Hippocampal formation (tissue), 2 donors: ENCODE data around the gene SUN2.

Experiments used
- DNase-seq, 2 donors: peaks; one replicate each; lab custom pipeline; 2025; lab: John Stamatoyannopoulos, UW

Gene SUN2

GRCh38 chr22:38777087-38777671, 21.4 kb upstream of the SUN2 start:
- DNase-seq = peak in 1 of 2 donors; percentile 53

DNA sequence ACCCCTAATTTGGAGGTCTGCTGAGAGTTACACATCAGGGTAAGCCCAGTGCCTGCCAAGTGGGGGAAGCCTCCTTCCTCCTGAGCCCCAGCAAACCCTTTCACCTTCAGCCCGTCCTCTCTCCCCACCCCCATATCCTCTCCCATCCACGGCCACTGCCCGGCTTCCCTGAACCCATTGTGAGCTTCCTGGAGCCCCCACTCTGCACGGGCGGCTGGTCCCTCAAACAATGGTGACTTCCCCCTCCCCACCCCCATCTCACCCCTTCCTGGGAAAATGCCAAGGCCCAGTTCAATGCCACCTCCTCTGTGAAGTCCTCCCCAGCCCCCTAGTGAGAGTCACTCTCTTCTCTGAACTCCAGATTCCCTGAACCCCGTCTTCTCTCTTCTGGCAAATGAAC, 20.3 kb upstream of the SUN2 start:
- no peak for DNase-seq

- no peak for DNase-seq
Observed at GRCh38 chr22:38775656-38776055, 19.9 kb upstream of the SUN2 start.

DNA sequence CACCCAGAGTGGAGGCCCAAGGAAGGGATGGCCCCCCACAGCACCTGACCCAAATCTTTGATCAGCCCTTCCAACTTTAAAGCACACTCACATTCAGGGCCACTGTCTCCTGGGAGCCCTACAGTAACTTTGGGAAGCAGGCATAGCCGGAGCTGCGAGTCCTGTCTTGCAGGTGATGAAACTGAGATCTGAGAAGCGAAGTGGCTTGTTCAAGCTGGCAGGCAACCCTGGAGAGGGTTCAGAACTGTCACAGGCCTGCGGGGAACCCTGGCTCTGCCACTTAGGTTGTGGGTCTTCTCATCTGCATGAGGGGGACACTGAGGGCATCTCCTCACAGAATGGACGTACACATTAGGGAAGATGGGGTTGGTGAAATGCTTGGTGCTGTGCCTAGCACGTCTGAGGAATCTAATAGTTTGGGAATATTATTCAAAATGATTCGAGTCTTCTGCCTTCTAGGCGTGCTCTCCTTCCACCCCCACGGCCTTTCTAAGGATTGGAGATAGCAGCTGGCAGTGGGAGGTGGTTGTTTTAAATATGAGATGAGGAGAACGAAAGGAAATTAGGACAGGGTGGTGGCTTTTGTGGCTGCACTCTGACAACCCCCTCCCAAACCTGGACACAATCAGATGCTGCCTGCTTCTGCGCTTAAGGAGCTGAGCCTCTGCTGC, 18.8 kb upstream of the SUN2 start:
- DNase-seq = no peak

- DNase-seq = no peak
Observed at GRCh38 chr22:38773363-38773946, 17.7 kb upstream of the SUN2 start.

DNA sequence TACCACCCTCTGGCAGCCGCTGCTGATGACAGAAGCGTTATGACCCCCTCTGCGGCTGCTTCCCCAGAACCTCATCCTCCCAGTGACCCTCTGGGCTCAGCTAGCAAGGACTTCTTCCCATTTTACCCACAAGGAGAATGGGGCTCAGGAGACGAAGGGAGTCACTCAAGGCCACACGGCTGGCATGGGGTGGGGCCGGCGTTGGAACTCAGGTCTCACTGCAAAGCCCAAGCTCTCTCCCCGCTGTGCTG, 16.8 kb upstream of the SUN2 start:
- DNase-seq = no peak

- no peak for DNase-seq
Observed at GRCh38 chr22:38770257-38770949, 14.6 kb upstream of the SUN2 start.

- DNase-seq = no peak
Observed at GRCh38 chr22:38768036-38768435, 12.2 kb upstream of the SUN2 start.

DNA sequence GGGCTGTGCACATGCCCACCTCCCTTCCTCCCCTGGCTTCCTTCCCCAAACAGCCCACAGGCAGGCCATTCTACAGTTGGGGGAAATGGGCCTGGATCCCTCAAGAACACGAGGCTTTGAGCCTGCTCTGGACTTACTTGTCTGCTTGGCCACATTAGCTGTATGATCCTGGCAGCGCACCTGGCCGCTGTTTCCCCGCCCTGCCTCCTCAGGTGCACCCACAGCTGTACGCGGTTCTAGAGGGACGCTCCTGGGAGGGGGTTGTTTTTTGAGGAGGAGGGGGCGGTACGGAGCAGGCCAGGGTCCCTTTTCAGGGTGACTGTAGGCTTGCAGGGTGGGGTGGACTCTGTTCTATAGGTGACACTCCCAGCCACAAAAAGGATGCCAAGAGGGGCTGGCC, 11.5 kb upstream of the SUN2 start:
- no peak for DNase-seq

DNA sequence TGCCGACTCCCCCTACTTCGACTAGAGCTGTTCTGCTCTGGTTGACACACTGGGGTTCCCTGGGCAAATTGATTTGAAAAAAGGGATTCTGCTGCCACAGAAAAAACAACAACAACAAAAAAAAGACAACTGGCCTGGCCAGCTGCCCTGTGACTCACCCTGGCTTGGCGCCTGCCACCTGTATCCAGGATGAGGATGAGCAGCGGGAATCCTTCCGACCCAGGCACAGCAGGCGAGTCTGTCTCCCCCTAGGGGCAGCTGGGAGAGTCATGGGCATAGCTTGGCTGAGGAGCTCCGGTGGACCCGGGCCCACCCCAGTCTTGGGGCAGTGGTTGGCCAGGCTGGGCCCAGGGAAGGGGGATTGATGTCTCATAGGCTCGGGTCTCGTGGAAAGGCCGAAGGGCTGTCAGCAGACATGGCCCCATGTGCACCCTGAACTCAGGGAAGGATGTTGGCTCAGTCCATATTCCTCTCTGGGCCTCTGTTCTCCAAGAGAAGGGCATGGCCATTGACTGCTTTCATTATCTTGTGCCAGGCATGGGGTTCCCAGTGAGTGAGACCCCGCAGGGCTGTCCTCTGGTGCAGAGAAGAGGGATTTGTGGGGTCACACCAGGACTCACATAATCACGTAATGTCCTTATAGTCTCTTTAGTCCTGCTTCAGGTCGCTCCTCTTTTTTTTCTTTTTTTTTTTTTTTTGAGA, 10.4 kb upstream of the SUN2 start:
- peak; percentile 47 to 72 for DNase-seq

DNA sequence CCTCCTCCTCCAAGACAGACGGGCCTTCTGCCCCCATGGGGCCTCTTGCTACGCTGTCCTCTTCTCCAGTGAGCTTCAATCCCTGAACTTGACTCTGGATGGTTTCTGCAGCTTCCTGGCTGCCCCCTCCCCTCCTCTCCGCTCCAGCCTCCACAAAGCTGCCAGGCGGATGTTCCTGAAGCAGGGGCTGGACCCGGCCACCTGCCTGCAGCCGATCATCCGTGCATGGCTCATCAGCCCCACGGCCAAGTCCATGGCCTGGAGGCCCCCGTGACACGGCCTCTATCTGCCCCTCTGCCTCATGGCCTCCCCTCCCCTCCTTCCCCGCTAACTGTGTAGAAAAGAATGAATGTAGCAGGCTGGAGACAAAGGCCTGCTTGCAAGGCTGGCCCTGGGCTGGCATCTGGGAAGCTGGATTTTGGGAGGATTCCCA, 6.8 kb upstream of the SUN2 start:
- DNase-seq = no peak

- no peak for DNase-seq
Observed at GRCh38 chr22:38761202-38762162, 5.7 kb upstream of the SUN2 start.

DNA sequence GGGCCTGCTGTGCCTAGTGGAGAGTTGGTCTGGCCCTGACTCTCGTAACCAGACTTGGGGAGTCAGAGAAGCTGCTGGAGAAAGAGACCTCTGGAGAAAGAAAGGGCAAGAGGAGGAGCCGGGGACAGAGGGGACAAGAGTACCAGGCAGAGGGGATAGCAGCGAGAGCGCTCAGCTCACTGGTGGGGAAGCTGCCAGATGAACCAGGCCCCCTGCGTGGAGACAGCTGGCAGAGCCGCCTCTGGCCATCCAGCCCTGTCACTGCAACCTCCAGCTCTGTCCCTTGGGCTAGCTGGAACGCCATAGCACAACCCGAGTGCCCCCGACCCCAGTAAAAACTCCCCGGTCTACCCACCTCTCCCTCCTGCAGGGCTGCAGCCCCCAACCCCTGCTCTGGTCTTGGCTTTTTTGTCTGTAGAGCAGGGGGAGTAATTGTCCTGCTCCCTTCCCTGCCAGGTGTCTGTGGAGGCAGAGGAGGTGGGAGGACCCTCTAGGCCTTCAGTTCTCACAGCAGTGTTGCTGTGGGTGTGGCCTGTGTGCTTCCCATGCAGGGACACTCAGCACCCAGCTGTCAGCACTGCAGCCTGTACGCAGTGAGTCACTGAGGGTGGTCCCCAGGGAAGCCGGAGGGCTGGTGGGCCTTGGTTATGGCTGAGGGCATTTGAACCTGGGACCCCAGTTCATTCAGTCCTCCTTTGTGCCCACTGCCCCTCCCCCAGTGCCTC, 4.8 kb upstream of the SUN2 start:
- DNase-seq = peak in 1 of 2 donors; percentile 18

DNA sequence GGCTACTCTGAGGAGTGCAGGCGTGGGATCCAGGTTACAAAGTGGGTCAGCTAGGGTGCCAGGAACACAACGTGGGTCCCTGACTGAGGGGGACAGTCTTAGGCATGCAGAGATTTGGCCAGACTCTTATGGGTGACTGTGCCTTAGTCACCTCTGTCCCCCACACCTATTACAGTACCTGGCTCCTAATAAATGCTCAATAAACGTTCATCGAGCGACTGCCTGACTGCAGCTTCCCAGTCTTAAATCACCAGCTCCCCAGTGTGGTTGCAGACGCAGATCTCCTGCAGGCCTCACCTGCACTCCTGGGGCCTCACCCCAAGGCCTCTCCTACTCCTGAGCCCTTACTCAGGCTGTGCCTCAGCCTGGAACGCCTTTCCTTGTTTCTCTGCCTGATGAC, 3.2 kb upstream of the SUN2 start:
- no peak for DNase-seq

DNA sequence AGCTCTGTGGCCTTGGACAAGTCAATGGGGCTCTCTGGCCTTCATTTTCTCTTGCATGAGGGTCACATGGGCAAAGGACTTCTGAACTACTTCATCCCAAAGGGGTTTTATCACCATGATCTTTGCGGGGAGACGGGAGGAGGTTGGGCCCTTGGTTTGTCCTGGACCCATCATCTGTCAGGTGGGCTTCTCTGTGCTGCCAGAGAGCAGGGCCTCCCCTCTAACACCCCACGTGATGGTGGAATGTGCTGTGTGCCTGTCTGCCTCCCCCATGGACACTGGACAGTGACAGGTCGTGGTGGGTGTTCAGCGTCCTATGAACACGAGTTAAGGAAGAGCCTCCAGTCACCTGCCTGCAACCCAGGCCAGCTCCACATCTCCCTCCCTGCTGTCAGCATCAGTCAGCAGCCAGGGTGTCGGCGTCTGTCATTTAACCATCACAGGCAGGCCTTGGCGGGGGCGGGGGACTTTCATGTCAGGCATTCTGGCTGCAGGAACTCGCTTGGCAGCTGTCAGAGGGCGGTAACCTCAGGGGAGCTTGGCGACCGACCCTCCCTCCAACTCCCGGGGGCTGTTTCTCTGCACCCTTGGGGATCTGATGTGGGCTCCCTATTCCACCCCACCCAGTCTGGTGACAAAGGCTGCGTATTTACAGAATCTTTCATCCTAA, 2.6 kb upstream of the SUN2 start:
- DNase-seq = no peak

- no peak for DNase-seq
Observed at GRCh38 chr22:38757464-38757757, 1.6 kb upstream of the SUN2 start.

DNA sequence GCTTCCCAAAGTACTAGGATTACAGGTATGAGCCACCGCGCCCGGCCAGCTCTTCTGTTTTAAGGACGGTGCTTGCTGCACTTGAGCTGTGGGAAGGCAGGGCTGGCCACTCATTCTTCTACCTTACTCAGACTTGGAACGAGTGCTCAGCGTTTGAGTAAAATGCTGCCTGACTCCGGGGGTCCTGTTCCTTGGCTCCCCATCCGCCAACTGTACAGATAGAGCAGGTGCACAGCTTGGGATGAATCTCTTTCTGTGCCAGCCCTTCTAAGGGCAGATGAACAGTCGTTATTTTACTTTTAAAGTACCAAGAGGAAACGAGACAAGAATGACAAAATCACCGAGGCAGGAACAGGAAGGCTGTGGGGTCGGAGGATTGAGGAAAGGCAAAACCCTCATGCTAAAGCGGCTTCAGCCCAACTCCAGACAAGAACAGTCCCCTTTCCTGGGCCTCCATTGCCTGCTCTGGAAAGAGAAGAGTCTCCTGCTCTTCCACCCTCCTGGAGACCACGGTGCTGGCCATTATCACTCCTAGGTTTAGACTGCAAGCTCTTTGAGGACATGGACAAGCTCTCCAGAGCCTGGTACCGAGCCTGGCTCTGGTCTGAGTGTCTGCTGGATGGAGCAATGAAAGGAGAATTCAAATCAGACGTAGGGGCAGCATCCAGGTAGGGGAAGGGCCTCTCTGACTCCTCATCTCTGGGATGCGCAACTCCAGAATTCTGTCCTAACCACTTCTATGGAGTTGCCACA, 1.1 kb upstream of the SUN2 start:
- DNase-seq = no peak

DNA sequence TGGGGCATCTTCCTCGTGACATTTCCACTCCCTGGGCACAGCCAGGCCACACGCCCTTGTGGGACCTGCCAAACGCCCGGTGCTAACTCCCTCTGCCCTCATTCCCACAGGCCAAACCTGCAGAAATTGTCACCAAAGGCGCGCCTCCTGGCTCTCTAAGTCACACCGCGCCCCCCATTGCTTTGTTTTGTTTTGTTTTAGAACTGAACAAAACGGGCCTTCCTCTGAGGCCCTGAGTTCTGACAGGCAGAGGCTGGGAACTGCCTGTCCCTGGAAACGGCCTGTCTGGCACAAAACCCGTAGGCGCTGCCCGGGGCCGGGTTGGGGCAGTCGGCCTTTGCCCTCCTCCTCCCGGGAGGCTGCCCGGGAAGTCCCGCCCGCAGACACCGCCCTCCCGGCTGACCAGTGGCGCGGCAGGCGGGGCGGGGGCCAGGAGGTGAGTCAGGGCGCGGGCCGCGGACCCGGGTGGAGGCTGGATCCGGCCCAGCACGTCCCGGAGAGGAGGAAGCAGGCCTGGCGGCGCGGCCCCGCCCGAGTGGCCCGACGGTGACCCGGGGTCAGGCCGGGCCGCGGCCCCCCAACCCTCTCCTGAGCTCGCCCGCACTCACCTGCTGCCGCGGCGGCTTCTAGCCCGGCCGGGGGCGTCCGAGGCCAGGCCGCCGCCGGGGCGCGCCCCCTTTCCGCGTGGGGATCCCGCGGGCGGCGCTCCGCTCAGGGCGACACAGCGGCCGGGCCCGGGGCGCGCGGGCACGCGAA, 465 bp downstream of the SUN2 start:
- peak; percentile 72 to 83 for DNase-seq

DNA sequence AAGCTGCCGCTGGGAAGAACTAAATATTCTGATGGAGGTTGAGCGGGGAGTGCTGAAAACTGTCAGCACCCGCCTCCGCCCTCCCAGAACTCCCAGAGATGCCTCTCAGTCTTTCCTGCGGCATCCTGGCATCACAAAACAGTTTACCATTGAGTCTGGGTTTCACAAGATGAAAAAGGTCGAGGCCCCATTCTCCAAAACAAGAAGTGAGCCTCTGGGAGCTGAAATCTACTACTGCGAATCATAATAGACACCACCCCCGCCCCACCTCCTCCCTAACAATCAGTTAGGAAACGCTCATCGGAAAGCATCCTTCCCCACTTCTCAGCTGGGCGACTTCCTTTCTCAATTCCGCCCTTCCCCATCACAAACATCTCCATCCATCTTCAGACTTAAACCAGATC, 1.0 kb downstream of the SUN2 start:
- no peak for DNase-seq
